SK-N-SH (cell line): Measurements from ENCODE around the gene NNAT.

ENCODE experiments used
- CTCF ChIP-seq: fragments of 200-600 bp; sonication (generic); IDR thresholded peaks from 2 replicates; pipeline ENCODE4 v1.6.1; 2017; ENCODE audit warnings: antibody characterized with exemption, mild to moderate bottlenecking, moderate library complexity
- EP300 ChIP-seq, 2 experiments: IDR thresholded peaks; 2 replicates each; pipeline versions ENCODE4 v1.4.0 to v1.6.1; 2012; ENCODE audit warnings: borderline replicate concordance in 1 of 2, low read depth in 1 of 2, low read length in 1 of 2
- EZH2phosphoT487 ChIP-seq: fragments of 200-600 bp; sonication (generic); IDR thresholded peaks from 2 replicates; pipeline ENCODE4 v1.6.1; 2017; ENCODE audit warnings: low read depth, mixed run types, mild to moderate bottlenecking, antibody characterized with exemption, moderate library complexity, borderline replicate concordance
- FOSL2 ChIP-seq: IDR thresholded peaks from 2 replicates; pipeline ENCODE4 v1.4.0; 2012; ENCODE audit warnings: low read depth, mild to moderate bottlenecking, moderate library complexity, borderline replicate concordance
- FOXJ3 ChIP-seq: sonication (generic); formaldehyde crosslinking; IDR thresholded peaks from 2 replicates; pipeline ENCODE4 v1.5.1; 2020; ENCODE audit warnings: mild to moderate bottlenecking, missing genetic modification reagents

- no peak for TF ChIP-seq EP300 (IDR thresholded peaks at IDR 0.05; ENCODE audit: borderline replicate concordance in 1 of 2, low read depth in 1 of 2, low read length in 1 of 2)
- no peak for TF ChIP-seq EZH2phosphoT487
- TF ChIP-seq CTCF, result no peak
- no peak for TF ChIP-seq FOSL2
- no peak for TF ChIP-seq FOXJ3 (CRISPR knock-in tag)
Observed at GRCh38 chr20:37525810-37526209, 4.8 kb downstream of the NNAT start.
